Suprapubic skin (tissue), 4 donors: ENCODE results near the gene ENDOG.

ENCODE experiments used
- CTCF ChIP-seq, 2 donors: fragments of 200-600 bp in 1 of 2; fragments of 450-650 bp in 1 of 2; sonication (generic) in 1 of 2; IDR thresholded peaks; one replicate each; pipeline ENCODE4 v1.5.1; 2016 to 2019; ENCODE audit warnings: antibody characterized with exemption in 2 of 2, mild to moderate bottlenecking in 1 of 2, moderate library complexity in 1 of 2
- POLR2A ChIP-seq, 2 donors: fragments of 450-650 bp; IDR thresholded peaks; one replicate each; pipeline ENCODE4 v1.6.1; 2017; ENCODE audit warnings: antibody characterized with exemption in 2 of 2, mild to moderate bottlenecking in 2 of 2, moderate library complexity in 2 of 2
- POLR2AphosphoS5 ChIP-seq, 3 donors: sonication (generic); formaldehyde crosslinking; IDR thresholded peaks; one replicate each; pipeline ENCODE4 v1.6.1; 2017; ENCODE audit warnings: antibody characterized with exemption in 3 of 3

- no peak for TF ChIP-seq CTCF (IDR thresholded peaks at IDR 0.05)
- no peak for TF ChIP-seq POLR2A (IDR thresholded peaks at IDR 0.05)
- TF ChIP-seq POLR2AphosphoS5 (IDR thresholded peaks at IDR 0.05), result no peak
These were observed 7.4 kb upstream of the ENDOG start for GRCh38 chr9:128810873-128811272.
